ENCODE data around the gene SHTN1.

- TF ChIP-seq POLR2AphosphoS5 (IDR thresholded peaks at IDR 0.05; ENCODE audit: low read depth, low read length) (no peak), TAF1 (IDR thresholded peaks at IDR 0.05; ENCODE audit: low read depth, low read length) (no peak), POU2F2 (IDR thresholded peaks at IDR 0.05; ENCODE audit: low read depth, low read length) (no peak), POLR2A (IDR thresholded peaks at IDR 0.05; ENCODE audit: low read depth, low read length) (no peak), SPI1 (IDR thresholded peaks at IDR 0.05; ENCODE audit: low read depth, low read length) (no peak)
These were observed 151.7 kb downstream of the SHTN1 start for GRCh38 chr10:116853287-116853686.

Data from GM12891 (cell line).